Measurements from ENCODE around the gene BIRC7. TPM values are rescaled to one million over a fixed set of nuclear protein-coding genes. Genes with fewer than 3 reads are reported as not detected.

BIRC7 gene
- total RNA-seq, 1 donor from 2014 or later: not detected

DNA sequence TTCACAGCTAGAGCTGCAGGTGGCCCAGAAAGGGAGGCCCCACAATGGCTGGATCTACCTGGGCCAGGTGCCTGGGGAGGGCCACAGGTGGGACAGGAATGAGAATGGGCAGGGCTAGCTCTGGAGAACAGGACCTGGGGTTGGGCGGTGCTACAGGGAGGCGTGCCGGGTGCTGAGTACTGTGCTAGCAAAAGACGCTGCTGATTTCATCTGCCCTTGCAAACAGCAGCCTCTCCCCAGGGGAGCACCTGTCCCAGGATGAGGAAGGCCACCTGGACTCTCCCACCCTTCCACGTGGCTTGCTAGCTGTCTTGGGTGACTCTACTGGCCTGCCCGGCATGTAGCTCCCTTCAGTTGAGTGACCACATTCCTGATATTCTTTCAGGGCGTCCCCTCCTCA lies 13.2 kb upstream of the BIRC7 start:
- intact Hi-C loops (cut with micrococcal nuclease): no loop called here
- peak; percentile 12 for DNase-seq
- no peak for ATAC-seq

DNA sequence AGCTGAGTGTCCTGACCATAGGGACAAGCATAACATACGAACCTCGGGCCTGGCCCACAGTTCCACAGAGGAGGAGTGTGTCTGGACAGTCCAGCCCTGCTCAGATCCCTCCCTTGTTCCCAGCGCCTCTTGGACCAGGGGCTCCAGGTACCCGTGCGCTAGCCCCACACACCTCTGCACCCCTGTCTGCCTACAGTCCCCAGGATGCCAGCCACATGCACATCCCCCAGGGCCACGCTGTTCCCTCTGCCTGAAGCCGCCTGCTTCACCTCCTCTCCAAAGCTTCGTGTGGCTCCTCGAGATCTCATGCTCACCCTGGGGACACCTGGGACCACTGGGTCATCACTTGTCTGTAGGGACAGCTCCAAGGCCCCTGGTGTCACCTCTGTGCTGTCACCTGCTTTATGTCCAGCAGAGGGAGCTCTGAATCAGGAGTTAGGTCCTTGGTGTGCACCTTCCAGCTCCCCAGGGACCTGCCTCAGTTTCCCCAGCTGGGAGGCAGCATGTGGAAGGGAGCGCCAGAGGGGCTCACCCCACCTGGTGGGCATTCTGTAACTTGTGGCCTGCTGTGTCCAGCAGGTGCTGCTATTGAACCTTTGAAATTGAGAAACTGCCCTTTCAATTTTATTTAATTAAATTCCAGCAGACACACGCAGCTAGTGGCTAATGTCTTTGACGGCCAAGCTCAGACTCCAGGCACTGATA lies 12.4 kb upstream of the BIRC7 start:
- DNase-seq (peak; percentile 27), ATAC-seq (peak; percentile 39)
- intact Hi-C loops (cut with micrococcal nuclease): no loop called here

DNA sequence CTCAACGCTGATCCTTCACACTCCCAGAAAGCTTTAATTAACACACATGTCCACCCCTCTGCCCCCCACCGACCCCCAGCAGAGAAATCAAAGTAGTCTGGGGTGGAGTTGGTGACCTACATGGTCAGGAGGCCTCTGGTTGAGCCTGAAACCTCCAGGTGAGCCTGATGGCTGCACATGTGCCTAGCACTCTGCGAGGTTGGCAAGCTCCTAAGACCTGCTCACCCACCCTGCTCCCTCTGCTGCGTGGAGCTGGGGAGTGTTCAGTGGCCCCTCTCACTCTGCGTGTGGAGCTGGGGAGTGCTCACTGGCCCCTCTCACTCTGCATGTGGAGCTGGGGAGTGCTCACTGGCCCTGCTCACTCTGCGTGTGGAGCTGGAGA lies 11.9 kb upstream of the BIRC7 start:
- intact Hi-C loops (cut with micrococcal nuclease): no loop called here
- ATAC-seq (no peak), DNase-seq (peak; percentile 13)

DNA sequence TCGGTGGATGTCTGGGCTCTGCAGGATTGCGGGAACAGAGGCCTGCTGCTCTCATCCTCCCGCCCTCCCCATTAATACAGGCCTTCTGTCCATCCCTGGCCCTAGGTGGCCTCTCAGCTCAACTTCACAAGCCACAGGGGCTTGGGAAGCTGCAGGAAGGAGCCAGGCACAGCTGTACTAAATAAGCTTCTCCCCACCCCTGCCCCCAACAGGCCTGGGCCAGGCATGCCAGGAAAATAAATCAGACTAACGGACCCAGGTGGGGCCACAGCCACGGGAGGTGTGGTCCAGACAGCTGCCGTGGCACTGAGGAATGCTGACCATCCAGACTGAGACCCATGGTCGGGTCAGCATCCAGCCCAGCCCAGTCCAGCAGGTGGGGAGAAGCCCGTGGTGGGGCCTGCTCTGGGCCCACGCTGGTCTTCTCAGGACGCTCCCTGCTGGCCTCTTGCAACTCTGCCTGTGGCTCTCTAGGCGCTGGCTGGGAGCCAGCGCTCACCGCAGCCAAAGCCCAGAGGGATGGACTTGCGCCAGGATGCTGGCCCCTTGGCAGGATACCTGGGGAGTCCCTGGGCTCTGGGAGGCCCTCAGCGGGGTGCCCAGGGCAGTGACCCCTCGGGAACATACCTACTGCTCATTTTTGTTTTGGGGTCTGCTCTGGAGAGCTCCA lies 11.2 kb upstream of the BIRC7 start:
- DNase-seq (peak; percentile 81), ATAC-seq (peak; percentile 85)
- intact Hi-C loops (cut with micrococcal nuclease): no loop called here

DNA sequence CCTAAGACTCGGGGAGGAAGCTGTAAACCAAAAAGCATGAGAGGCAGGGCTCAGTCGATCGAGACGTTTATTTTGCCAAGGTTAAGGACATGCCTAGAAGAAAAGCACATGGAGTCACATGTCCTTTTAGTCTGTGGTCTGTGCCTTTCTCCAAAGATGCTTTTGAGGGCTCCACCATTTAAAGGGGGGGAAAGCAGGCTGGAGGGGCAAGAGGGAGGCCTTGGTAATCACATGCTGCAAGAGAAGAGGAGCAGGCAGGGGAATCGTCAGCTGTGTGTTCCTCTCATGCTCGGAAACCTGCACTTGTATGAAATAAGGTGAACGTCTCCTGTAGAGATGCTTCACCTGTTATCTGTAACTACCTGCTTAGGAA lies 10.6 kb upstream of the BIRC7 start:
- DNase-seq (no peak), ATAC-seq (no peak)
- intact Hi-C loops (cut with micrococcal nuclease): no loop called here

DNA sequence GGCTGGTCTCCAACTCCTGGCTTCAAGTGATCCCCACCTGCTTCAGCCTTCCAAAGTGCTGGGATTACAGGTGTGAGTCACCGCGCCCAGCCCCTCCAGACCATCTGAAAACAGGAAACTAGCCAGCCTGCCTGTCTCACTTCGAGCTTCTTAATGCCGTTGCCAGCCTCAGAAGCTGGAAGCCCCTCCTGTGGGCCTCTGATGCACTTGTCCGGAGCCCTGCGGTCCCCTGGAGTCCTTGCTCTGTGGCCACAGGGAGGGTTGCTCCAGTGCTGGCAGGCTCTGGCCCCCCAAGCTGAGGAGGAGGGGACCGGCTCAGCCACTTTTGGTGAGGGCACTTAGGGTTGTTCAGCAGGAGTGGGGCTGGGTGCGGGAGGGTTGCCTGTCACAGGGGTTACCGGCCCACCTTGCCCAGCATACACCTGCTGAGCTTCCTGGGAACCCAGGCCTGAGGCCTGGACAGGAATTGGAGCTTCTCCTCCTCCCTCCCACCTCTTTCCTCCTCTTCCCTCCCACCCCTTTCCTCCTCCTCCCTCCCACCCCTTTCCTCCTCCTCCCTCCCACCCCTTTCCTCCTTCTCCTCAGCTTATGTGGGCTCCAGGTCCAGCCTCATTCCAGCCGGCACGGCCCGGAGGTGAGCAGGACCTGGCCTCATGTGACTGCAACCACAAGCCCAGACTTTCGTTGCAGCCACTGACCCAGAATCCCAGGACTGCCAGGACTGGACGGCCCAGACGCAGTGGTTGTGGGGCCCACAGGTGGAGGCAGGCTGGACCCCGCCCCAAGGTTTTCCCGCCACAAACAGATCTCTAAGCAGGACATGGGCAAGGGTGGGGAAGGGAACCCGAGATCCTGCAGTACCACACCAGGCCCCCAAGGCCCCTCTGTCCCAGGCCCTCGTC lies 9.4 kb upstream of the BIRC7 start:
- intact Hi-C loops (cut with micrococcal nuclease): no loop called here
- DNase-seq: peak; percentile 8
- ATAC-seq: no peak

DNA sequence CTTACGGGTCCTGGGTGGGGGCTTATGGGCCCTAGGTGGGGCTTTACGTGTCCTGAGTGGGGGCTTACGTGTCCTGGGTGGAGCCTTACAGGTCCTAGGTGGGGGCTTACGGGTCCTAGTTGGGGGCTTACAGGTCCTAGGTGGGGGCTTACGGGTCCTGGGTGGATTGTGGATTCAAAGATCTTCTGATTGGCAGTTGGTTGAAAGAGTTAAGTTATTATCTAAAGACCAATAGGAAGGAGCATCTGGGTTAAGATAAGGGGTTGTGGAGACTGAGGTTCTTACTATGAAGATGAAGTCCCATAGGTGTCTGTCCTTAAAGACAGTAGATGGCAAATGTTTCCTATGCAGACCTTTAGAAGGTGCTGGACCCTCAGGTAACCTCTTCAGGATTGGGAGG lies 8.4 kb upstream of the BIRC7 start:
- intact Hi-C loops (cut with micrococcal nuclease): no loop called here
- DNase-seq (no peak), ATAC-seq (no peak)

DNA sequence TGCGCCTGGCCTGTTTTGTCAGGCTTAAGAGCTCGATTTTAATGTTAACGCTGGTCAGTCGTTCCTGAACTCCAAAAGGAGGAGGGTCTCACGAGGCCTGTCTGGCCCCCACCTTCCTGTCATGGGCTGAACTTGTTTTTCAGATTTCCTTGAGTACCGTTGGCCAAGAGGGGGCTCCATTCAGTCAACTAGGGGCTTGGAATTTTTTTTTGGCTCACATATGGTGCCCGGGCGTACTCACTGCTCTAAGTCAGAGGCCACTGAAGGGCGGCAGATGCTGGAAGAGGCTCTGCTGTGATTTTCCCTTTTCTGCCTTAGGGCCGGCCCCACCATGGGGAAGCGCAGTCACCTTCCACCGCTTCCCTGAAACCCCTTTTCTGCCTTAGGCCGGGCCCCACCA lies 6.9 kb upstream of the BIRC7 start:
- intact Hi-C loops (cut with micrococcal nuclease): no loop called here
- DNase-seq (no peak), ATAC-seq (no peak)

DNA sequence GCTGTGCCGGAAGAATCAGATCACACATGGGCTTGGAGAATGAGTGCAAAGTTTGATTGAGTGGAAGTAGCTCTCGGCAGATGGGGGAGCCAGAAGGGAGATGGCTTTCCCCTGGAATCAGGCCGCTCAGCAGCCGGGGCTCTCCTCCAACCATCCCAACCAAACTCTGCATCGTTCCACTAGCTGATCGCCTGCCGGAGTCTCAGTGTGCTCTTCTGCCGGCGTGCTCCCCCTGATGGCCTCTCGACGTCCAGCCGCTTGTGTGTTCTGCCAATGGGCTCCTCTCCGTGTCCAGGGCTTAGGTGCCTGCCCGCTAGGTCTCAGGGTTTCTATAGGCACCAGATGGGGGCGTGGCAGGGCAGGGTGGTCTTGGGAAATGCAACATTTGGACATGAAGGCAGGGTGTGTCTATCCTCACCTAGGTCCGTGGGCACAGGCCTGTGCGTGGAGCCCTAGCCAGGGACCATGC lies 4.9 kb upstream of the BIRC7 start:
- intact Hi-C loops (cut with micrococcal nuclease): no loop called here
- DNase-seq (peak; percentile 78), ATAC-seq (peak; percentile 88)

DNA sequence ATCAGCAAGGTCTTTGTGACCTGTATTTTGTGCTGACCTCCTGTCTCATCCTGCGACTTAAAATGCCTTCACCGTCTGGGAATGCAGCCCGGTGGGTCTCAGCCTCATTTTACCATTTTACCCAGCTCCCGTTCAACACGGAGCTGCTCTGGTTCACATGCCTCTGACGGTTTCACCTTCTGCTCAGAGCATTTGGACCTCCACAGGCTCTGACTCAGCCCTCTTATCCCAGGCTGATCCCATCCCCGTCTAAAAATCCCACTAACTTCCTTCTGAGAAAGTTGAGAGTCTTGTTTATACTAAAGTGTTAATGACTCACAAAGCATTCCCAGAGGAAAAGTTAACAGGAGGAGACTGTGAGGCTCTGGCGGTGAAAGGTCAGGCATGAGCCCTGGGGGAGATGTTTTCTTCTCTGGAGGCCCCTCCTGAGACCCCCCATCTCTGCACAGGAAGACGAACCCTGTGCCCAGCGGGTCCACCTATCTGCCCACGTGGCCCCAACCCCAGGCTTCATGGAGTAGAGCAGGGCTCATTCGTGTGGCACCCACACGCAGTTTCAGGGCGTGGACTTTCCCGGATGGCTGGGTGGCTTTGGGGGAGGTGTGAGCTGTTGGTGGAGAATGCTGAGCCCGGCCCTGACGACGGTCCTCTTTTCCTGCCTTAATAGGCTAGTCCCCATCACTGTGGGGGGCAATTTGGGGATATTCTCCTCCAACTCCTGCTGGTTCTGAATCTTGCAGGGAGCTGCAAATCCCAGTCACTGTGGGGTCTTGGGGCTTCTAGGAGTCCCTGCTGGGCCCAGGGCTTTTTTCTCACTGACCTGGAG lies 3.3 kb upstream of the BIRC7 start:
- intact Hi-C loops (cut with micrococcal nuclease): no loop called here
- DNase-seq: no peak
- ATAC-seq: no peak

DNA sequence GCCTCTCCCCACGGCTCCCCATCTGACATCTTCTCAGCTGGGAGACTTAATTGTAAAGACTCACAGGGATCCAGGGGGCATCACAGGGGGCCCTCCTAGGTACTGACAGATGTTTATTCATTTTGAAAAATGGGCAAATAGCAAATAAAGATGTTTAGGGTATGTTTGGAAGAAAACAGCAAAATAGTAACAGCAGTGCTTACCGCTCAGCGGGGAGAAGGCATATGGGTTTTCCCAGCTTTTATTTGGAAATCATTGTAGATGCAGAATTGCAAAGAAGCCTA lies 2.7 kb upstream of the BIRC7 start:
- DNase-seq (no peak), ATAC-seq (no peak)
- intact Hi-C loops (cut with micrococcal nuclease): no loop called here

DNA sequence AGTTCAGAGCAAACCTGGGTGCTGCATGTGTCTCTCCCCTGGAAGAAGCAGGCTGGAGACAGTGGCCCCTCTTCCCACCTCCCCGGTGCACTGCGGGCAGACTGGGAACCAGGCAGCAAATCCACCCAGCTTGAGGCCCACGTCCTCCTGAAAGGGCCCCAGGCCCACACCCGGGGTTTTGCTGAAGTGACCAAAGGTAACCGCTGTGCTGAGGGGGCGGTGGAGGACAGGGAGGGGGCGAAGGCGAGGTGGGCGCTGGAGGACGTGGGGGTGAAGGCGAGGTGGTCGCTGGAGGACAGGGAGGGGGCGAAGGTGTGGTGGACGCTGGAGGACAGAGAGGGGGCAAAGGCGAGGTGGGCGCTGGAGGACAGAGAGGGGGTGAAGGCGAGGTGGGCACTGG lies 1.8 kb upstream of the BIRC7 start:
- intact Hi-C loops (cut with micrococcal nuclease): no loop called here
- DNase-seq: no peak
- no peak for ATAC-seq

DNA sequence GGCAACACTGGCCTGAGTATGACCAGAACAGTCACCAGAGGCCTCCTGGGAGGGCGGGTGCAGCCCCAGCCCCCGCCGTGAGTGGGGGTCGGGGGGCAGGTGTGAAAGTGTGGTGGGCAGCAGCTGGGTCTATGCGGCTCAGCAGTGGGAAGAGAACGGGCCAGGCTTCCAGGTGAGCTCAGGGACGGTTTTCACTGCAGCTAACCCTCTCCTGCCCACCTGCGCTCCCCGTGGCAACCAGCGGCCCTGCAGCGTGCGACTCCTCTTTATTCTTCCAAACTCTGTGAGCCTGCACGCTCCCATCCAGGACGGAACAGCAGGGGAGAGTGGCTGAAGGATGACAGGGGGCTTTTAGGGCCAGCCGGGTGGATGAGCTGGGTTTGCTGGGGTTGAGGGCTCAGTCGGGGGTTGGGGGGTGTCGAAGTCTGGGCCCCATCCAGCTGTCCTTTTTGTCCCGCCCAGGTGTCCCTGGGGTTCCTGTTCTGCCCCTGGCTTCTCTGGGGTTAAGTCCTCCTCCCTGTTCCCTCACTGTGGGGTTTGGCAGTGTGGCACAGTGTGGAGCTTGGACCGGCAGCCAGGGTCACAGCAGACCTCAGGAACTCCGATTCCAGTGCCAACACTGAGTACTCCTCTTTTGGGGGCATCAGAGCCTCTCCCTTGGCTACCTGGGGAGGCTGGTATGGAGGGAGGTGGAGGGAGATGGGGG lies 859 bp upstream of the BIRC7 start:
- ATAC-seq: peak; percentile 15
- intact Hi-C loops (cut with micrococcal nuclease): no loop called here
- no peak for DNase-seq

DNA sequence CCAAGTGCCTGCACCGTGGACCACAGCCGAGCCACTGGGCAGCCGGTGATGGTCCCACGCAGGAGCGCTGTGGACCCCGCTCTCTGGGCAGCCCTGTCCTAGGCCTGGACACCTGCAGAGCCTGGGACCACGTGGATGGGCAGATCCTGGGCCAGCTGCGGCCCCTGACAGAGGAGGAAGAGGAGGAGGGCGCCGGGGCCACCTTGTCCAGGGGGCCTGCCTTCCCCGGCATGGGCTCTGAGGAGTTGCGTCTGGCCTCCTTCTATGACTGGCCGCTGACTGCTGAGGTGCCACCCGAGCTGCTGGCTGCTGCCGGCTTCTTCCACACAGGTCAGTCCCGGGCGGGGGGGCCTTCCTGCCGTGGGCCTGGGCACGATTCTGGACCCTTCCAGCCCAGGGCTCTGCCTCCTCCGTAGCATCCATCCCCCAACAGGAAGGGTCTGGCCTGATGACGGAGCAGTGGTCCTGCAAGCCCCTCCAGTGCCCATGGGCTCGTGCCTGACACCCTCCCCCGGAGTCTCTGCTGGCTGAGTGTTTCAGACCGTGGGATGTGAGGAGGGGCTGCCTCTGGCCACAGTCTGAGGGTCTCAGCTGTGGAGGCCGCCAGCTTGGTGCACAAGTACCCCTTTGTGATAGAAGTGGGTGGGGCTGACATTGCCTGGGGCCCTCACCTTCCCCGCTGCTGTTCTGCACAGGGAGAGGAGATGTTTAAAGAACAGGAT lies 572 bp downstream of the BIRC7 start:
- no peak for ATAC-seq
- DNase-seq: no peak
- intact Hi-C loops (cut with micrococcal nuclease): no loop called here

DNA sequence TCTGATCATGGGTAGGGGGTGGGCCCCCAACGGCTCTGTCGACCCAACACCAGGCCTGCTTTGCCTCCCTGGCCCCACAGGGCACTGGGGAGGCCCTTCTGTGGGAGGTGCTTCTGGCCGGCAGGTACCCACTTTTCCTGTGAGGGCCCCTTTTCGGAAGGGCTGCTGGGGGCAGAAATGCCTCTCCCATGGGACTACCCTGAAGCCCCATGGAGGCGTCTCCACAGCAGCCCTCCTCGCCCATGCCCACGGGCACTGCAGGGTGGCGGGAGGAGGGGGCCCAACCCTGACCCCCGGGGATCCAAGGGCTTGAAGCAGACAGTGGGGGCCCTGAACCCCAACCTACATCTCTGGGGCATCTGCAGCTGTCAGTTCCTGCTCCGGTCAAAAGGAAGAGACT lies 2.3 kb downstream of the BIRC7 start:
- no peak for DNase-seq
- ATAC-seq: no peak
- intact Hi-C loops (cut with micrococcal nuclease): no loop called here

DNA sequence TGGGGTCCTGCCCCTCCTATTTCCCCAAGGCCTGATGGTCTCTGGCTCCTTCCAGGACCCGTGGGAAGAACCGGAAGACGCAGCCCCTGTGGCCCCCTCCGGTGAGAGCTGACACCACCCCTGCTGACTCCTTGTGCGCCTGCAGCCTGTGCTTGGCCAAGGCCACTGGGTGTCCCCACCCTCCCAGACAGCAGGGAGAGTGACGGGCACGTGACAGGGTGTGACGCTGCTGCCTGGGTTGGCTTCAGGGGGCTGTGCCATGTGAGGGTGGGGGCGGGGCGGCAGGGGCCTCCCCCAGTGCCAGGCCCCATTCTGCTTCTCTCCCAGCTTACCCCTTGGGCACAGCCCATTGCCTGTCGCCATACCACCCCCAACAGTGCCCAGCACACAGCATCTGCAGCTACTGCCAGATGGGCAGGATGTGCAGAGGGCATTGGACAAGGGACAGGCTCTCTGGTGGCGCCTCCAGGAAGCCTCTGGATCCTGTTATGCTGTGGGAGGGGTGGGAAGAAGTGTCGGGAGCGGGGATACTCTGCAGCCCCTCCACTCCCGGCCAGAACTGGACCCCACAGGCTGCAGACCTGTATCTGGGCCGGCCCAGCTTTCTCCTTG lies 2.9 kb downstream of the BIRC7 start:
- ATAC-seq: no peak
- intact Hi-C loops (cut with micrococcal nuclease): no loop called here
- DNase-seq: no peak

DNA sequence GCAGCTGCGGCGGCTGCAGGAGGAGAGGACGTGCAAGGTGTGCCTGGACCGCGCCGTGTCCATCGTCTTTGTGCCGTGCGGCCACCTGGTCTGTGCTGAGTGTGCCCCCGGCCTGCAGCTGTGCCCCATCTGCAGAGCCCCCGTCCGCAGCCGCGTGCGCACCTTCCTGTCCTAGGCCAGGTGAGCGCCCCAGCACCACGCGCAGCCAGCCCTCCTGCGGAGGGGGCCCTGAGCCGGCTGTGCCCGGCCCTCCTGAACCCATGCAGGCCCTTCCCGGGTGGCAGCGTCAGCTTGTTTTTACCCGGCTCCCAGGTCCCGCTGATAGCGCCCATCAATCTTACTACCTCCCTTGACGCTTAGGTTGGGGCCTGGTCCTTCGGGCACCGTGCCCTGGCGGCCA lies 3.7 kb downstream of the BIRC7 start:
- intact Hi-C loops (cut with micrococcal nuclease): no loop called here
- no peak for ATAC-seq
- no peak for DNase-seq

DNA sequence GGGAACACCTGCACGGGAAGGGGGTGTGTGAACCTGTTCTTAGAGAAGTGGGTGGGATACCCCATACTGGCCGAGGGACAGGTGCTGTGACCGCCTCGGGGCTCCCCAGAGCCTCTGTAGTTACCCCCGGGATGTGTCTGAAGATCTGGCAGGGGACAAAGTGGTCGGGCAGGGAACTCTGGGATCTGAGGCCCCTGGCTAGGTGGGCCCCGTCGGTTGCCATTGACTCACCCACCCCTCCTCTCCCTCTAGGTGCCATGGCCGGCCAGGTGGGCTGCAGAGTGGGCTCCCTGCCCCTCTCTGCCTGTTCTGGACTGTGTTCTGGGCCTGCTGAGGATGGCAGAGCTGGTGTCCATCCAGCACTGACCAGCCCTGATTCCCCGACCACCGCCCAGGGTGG lies 4.3 kb downstream of the BIRC7 start:
- intact Hi-C loops (cut with micrococcal nuclease): no loop called here
- ATAC-seq (no peak), DNase-seq (no peak)

All from left ventricle myocardium superior (tissue), 1 donor.